ENCODE data around the gene LHX3.

Gene LHX3

DNA sequence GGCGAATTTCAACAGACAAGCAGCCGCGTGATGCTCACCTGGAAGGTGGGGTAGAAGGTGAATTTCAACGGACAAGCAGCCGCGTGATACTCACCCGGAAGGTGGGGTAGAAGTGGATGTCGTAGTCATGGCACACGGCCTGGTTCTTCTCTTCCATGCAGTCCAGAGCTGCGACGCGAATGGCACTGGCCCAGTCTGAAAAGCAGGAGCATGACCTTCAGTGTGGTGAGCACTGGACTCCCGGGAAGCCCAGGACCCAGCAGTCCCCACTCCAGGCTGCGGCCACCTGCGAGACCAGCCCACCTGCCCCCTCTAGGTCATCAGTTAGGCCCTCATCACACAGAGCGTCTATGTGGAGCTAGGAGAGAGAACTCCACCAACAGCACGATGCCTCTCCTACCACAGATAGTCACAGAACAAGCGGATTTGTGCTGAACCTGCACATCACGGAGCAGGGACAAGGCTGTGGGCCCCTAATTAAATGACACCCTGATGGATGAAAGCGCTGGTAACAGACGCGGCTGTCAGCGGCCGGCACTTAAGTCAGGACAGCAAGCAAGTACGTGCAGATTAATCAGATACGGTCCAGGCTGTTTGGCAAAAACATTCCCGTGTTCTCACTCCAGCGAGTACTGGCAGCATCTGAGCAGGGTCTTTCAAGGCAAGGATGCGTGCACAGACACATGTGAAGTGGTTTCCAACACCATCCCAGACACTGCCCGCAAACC is 21.9 kb upstream of the LHX3 start:
- DNase-seq (ENCODE audit: low read depth in 2 of 2) = no peak

DNA sequence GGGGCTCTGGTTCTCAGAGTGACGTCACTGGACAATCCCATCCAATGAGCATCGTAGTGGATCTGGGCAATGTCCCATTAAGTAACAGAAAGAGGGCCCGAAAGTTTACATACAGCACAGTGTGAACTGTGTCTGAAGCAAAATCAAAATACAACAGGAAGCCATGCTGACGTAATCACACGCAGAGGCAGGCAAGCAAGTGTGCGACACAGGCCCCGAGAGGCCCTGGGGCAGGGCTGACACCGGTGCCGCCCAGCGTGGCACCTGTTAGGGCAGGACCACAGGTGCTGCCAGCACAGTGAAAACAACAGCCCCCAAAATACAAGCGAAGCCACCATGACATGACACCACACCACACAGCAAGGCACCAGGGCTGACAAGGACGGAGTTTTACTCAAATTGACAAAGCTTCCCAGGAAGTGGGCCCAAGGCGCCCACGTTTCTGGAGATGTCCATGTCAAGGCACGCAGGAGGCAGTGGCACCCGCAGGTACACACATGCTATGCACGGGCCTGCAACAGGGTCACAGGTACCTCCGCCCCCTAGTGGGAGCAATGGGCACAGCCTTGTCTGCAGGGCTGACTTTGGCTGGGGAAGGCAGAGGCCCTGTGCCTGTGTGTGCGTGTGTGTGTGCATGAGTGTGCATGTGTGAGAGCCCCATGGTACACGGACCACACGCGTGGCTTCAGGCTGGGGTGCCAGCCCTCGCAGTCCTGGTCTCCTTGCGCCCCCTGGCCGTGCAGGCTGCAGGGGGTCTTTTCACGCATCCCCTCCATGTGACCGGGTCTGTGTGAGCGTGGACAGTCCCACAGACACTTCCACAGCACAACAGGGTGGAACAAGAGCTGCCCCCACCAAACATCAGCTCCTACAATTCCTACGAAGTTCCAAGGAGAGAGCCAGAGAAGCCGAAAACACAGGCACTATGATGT is 21.1 kb upstream of the LHX3 start:
- DNase-seq (ENCODE audit: low read depth in 2 of 2) = peak in 1 of 2 donors; percentile 24

DNA sequence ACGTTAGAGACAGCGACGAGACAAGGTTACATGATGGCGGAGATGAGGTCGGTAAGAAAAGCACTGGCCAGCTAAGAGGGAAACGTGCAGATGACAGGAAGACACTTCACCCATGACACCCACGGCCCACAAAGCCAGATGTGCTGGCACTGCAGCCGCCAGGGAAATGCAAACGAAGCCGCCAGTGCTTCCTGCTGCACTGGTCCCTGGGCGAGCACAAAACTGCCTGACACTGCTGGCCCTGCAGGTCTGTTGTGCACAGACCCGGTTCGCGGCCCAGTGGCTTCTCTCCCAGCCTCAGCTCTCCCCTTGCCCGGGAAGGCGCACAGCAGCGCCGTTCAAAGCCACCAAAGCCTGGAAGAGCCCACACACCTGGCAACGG is 20.4 kb upstream of the LHX3 start:
- DNase-seq (ENCODE audit: low read depth in 2 of 2) = no peak

DNA sequence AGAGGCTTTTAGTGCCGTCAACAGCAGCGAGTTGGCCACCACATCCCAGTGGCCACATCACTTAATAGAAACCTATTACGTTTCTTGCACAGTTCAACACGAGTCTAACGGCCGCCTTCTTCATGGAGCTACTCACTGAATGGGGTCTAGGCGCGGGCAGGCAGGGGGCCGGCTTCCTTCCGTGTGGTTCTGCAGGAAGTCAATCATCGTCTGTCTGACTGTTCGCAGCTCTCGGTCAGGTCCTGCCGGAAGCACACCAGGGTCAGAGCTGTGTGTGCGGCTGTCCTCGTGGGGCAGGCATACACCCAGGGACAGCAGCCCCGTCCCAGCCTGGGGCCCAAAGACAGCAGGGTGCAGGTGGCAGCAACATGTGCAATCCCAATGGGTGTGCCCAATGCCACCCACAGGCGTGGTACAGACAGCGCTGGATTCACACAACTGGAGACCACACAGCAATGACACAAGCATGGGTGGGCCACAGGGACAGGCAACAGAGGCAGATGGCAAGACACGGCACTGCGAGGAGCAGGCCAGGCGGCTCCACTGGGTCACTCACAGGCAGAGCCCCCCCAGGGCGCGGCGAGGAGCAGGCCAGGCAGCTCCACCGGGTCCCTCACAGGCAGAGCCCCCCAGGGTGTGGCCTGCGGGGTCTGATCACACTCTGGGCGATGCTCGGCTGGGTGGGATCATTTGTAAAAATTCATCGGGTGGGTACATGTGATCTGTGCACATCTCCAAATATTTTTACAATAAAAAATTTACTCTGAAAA is 19.1 kb upstream of the LHX3 start:
- DNase-seq (ENCODE audit: low read depth in 2 of 2) = no peak

DNA sequence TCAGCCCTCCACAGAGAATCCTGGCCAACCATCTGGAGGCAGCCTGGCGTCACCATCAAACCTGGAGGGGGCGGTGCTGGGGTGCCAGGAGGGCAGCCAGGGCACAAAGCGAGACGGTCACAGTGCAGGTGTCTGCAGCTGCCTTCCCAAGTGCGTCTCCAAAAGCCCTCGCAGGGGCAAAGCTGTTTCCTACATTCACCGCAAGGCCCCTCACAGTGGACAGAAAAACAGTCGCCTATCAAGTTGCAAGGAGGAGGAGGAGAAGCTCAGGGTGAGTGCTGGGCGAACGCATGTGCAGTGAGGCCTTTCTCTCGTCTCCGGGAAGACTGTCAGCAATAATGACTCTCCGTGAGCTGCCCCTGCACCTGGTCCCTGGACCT is 18.0 kb upstream of the LHX3 start:
- no peak for DNase-seq (ENCODE audit: low read depth in 2 of 2)

DNA sequence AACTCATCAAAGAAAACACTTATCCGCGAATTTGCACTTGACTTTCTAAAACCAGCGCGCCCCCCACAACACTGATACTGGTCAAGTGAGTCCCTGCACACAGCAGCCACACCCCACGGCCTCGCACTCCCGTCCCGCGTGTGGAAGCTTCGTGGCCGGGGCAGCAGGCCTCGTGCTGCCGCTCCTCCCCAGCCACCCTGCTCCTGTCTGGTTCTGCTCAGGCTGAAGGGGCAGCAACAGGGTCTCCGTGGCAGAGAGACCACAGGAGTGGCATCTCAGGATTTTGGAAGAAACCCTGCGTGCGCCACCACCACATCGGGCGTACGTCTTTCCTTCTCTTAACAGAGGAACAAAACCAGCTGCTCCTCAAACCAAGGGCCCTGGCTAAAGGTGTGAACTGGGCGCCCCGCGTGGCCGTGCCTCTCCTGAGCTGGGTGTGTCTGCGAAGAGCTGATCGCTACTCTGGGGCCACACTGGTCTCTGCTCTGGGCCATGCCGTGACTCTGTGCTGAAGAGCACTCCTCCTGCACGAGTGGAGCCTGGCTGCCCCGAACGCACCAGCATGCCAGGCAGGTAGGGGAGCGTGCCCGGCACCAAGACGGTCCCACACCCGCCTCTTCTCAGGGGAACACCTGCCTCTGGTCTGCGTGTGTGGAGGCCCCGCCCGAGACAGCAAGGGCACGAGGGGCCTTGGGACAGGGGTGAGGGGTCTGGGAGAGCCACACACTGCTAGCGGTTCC is 17.4 kb upstream of the LHX3 start:
- no peak for DNase-seq (ENCODE audit: low read depth in 2 of 2)

DNA sequence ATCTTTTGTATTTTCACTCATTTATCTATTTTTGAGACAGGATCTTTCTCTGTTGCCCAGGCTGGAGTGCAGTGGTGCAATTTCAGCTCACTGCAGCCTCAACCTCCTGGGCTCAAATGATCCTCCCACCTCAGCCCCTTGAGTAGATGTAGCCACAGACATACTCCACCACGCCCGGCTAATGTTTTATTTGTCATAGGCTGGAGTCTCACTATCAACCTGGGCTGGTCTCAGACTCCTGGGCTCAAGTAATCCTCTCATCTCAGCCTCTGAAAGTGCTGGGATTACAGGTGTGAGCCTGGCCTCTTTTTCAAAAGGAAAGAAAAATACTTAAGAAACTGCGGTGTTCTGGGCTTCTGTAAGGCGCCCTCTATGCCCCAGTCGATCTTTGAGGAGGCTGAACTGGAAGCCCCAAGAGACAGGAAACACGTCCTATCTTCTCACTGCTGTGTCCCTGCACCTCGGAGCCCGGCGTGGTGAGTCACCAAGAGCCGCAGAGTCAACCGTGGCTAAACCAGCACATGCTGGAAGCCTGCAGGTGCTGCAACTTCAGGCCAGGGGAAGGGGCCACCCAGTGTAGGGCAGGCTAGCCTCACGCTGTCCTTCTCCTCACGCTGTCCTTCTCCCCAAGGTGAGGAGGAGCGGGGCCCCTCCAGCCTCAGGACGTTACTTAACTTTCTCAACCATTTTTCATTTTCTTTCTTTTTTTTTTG is 15.2 kb upstream of the LHX3 start:
- DNase-seq (ENCODE audit: low read depth in 2 of 2) = no peak

DNA sequence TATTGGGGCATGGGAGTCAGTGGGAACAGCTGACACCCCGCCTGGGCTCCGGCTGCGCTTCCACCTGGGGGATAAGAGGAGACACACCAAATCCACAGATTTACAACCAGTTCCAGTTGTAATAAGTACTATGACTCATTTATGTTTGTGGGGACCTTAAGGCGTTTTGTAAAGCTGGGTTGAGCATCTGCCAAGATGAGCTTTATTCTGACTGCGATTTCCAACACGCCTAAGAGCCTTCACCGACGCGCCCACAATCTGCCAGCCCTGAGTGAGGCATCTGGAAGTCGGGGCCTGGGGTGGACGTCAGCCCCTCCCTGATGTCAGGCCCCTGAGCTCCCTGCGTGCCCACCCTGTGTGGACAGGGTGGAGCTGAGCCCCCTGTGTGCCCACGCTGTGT is 14.3 kb upstream of the LHX3 start:
- no peak for DNase-seq (ENCODE audit: low read depth in 2 of 2)

DNA sequence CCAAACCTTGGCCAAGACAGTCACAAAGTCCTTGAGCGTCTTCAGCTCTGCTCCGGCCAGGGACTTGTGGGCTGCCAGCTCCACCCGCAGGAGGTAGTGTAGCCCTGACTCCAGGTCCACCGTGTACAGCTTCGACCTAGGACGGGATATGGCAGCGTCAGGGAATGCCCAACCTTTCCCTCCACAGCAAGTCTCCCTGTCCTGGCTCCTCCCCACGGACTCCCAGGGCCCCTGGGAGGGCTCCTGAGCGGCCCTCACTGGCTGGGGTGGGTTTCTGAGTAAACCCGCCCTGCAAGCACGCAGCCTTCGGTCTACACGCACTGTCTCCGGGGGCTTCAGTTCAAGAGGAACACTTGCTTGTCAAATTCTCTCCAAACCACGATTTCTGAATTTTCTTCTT is 13.7 kb upstream of the LHX3 start:
- DNase-seq (ENCODE audit: low read depth in 2 of 2) = no peak

DNA sequence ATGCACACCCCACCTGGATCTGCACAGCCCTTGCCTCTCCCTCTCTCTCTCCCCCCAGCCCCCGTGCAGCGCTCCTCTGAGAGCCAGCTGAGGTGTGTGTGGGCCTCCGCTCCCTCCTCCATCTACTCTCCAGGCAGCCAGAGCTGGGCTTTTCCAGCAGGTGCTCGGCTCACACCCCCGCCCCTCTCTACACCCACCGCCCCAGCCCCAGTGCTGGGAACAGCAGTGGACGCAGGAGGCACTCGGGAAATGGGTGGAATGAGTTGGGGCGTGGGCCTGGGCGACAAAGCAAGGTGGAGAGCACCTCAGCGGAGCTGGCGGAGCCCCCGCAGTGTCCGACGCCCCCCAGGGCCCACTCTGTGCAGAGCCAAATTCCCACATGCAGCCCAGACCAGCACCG is 13.3 kb upstream of the LHX3 start:
- DNase-seq (ENCODE audit: low read depth in 2 of 2) = no peak

DNA sequence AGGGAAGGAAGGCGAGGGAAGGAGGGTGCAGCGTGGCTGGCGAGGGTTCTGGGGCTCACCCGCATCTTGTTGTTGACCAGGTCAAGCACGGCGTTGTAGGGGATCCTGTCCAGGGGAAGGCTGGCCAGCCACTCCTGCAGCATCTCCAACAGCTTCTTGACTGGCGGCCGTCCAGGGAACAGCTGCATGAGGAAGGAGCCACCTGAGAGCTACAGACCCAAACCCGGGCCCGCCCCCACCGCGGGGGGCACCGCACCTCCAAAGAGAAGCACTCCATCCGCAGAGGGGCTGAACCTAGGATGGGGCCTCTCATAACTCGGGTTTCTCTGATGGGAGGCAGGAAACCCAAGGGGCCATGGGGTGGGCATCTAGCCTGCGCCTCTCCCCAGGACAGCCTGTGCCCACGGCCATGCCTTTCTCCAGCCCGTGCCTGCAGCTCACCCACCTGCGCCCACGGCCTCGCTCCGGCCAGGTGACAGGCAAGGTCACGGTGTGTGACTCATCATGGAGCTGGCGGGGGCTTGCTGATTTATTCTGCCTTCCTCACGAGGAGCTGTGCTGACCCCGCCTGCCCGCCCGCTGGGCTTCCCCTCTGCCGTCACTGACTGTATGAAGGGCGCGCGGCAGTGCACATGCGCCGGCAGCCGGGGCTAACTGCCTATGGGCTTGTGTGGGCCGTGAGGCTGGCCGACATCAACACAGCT is 11.8 kb upstream of the LHX3 start:
- DNase-seq (ENCODE audit: low read depth in 2 of 2) = no peak

DNA sequence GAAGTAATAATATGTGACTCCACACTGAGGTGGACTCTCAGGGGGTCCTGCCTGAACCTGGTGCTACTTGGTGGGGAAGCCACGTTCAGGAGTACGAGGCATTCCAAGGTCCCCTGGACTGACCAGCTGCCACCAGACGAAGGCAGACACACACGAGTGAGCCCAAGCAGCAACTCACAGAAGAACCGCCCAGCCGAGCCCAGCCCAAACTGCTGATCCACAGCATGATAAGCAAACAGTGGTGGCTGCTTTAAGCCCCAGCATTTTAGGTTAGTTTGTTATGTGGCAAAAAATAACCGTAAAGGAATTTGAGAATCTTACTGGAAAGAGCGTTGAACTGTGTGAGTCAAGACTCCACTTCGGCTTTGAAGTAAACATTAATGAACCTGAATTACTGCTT is 8.8 kb upstream of the LHX3 start:
- DNase-seq (ENCODE audit: low read depth in 2 of 2) = no peak

DNA sequence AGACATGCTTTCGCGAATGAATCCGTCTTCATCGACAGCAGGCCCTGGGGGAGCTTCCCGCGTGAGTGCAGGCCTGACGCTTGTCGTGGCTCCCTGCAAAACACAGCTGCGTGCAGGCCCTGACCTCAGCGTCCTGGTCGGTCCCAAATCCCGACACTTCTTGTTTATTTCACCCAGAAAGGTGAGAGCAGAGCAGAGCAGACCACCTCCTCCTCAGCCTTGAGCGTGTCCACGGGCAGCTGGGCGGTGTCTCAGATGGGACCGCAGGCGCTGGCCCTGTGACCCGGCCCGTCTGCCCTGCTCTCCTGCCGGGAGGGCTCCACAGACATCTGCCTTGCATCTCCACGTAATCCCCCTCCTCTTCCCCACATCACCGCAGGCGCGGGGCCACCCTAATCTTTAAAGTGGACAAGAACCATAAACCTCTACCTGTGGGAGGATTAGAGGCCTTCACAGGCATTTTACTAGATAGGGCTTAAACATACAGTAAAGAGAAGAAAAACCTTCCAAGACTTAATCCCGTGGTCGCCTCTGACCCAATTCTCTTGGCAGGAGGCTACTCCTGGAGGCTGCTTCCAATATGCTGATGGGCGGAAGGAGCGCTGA is 7.5 kb upstream of the LHX3 start:
- no peak for DNase-seq (ENCODE audit: low read depth in 2 of 2)

DNA sequence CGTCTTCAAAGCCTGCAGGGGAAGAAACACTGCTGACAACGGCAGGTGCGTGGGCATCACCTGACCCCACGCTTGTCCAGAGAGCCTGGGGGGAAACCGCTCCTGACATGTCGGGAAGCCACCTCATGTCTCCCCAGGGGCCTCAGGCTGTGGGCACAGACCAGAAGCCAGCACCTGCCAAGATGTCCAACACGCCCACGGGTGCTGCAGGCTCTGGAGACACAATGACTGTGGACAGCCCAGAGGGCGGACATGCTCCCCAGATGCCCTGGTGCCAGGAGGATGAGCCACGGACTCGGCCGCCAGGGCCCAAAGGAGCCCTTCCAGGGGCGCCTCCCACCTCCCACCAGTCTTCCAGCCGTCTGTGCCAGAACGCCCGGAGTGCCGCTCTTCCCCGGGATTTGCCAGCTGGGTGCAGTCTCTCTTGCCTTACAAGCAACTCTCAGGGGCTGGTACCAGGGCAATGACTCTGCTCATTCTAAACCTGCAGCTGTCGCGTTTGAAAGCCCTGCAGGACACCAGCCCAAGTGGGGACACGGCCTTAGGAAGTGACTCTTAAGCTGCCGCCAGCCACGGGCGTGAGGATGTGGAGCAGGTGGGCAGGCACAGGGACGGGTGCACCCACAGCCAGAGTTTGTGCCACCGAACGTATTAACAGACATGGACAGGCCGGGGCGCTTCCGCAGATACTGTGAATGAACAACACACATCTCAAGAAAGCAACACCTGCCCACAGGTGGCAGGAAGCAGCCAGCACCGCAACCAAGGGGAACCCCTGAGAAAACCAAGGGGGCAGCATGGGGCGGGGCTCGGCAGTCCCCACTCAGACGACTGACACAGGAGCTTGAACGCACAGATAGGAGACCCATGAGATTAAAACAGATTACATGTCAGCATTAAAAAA is 6.8 kb upstream of the LHX3 start:
- no peak for DNase-seq (ENCODE audit: low read depth in 2 of 2)

DNA sequence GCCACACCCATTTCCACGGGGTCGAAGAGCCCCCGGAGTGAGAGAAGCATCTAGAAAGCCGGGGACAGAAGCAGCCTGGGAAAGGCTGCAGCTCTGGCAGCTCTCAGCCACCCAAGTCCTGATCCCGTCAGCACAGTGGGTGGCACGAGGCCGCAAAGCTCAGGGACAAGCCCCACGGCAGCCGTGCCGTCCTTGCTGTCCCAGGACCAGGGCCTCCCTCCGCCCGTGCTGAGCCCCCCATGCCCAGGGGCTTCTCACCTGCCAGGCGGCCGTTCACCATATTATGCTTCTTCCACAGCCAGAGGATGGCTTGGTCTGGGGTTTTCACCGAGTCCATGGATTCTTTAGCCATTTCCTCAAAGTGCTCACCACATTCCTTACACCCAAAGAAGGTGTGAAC is 6.1 kb upstream of the LHX3 start:
- no peak for DNase-seq (ENCODE audit: low read depth in 2 of 2)

DNA sequence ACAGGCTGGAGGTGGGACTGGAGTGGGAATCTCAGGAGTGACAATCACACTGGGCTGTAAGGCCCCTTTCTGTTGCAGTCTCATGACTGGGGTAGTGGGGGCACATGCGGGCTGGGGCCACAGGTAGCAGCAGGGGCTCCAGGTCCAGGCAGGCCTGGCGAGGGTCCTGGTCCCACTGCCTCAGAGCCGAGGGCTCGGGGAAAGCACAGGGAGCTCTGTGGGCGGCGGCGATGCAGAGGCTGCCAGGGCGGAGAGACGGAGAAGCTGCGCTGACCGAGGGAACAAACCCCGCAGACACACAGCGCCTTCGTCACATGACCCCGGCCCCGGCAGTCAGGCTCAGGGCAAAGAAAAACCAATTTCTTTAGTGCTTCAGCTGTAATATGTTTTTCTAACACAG is 5.3 kb upstream of the LHX3 start:
- no peak for DNase-seq (ENCODE audit: low read depth in 2 of 2)

DNA sequence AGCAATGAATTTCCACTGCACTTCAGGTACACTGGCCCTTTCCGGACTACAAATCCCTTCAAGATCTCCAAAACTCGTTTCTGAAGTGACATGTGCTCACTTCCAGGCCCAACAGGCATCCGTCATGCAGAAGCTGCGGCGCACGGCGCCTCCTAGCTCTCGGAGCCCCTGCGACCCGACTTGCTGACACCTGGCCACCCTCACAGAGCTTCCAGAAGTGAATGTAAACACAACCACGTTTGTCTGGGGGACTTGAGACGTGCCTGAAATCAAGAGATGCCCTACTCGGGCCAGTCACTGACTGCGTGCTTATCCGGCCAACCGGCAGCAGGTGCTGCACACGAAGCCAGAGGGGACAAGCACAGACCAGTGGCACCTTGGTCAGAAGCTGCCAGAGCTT is 4.9 kb upstream of the LHX3 start:
- no peak for DNase-seq (ENCODE audit: low read depth in 2 of 2)

DNA sequence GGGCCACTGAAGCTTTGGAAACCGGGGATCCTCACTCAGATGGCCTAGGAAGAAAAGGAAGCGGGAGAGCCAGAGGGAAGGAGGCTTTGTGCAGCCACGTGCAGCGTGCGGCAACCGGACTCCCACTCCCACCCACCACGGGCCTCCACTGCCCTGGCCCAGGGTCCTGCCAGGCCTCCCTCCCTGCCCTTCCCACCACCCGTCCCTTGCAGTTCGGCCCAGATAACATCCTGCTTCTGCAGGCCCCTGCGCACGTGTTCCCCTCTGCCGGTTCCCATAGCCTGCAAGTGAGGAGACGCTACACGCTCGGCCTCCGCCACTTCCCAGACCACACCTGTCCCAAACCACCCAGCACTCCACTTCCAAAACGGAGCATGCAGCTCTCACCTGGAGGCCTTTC is 4.3 kb upstream of the LHX3 start:
- no peak for DNase-seq (ENCODE audit: low read depth in 2 of 2)

DNA sequence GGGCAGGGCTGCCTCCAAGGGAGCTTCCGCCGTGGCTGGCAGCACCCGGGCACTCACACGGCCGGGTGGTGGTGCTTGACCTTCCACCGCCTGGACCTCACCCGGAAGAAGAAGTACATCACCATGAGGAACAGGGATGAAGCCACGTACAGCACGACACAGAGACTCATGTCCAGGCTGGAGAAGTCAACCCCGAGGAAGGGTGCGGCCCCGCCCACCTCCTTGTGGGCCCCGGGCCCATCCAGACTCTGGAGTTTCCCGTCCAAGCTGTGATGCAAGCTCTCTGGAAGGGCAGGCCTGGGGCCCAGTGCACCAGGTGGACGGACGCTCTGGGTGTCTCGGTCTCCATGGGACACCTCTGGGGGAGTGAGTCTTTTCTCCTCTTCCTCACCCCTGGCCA is 3.7 kb upstream of the LHX3 start:
- DNase-seq (ENCODE audit: low read depth in 2 of 2) = no peak

Measured in activated CD8-positive, alpha-beta memory T cell treated with anti-CD3 and anti-CD28 coated beads for 4 hours (primary cell).